ENCODE results near the gene ESD. TPM values are rescaled to one million over a fixed set of nuclear protein-coding genes. Genes with fewer than 3 reads are reported as not detected.

The ESD gene
- total and polyA plus RNA-seq, 11 donors = 89.7 to 113 (median 103) TPM

DNA sequence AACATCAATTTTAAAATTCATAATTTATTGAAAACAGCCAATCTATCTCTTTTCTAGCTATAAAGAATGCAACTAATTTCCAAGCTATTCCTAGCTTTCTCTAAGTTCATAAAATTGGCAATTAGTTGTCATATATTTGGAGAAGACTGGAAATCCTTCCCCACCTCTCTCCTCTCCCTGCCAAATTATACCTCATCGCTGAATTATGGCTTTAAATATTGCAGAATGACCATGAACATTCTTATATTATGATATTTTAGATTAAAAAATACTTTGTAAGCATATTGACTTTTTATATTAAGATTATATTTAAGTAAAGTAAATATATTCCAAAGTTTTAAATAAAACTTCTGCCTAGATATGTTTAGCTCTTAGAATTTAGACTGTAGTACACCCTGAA is 58.2 kb downstream of the ESD start:
- intact Hi-C loops (cut with DNase I) = no loop called here

DNA sequence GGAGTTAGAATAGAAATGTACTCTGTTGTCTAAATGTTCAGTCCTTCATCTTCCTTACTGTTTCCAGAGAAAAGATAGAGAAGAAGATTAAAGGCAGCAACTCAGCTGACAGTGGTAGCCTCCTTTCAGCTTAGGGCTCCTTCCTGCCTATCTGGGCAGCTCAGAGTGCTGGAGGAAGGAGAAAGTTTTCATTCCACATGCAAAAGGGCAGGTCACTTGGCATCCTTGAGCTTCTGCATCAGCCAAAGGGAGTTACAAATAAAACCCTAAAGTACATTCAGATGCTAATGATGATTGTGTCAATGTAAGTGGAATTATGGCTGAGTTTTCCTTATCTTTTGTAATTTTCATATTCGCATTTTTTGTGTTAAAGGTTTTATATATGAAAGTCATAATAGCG is 58.9 kb downstream of the ESD start:
- H3K27me3 ChIP-seq = no peaks in the 10 kb centered on the region
- peaks cover 0 to 97% (median 79%) of the 10 kb centered on the region in 9 donors for H3K36me3 ChIP-seq
- H3K9me3 ChIP-seq = no peaks in the 10 kb centered on the region
- DNase-seq = no peak
- ATAC-seq = no peak
- no peaks in the 10 kb centered on the region for H3K4me1 ChIP-seq
- 93 to 96% (median 94%) methylated on average over 2 of the region's 2 CpGs for WGBS, 4 donors
- intact Hi-C loops (cut with DNase I) = no loop called here
- no peak overlapping the region for H3K4me3 ChIP-seq
- TF ChIP-seq POLR2A (IDR thresholded peaks at IDR 0.05) = no peak
- TF ChIP-seq, protein P1, sequence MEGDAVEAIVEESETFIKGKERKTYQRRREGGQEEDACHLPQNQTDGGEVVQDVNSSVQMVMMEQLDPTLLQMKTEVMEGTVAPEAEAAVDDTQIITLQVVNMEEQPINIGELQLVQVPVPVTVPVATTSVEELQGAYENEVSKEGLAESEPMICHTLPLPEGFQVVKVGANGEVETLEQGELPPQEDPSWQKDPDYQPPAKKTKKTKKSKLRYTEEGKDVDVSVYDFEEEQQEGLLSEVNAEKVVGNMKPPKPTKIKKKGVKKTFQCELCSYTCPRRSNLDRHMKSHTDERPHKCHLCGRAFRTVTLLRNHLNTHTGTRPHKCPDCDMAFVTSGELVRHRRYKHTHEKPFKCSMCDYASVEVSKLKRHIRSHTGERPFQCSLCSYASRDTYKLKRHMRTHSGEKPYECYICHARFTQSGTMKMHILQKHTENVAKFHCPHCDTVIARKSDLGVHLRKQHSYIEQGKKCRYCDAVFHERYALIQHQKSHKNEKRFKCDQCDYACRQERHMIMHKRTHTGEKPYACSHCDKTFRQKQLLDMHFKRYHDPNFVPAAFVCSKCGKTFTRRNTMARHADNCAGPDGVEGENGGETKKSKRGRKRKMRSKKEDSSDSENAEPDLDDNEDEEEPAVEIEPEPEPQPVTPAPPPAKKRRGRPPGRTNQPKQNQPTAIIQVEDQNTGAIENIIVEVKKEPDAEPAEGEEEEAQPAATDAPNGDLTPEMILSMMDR (IDR thresholded peaks at IDR 0.05) = no peak
- no peak overlapping the region for H3K27ac ChIP-seq

More for the DNA sequence above, 58.2 kb downstream of the ESD start:
- no peak for ATAC-seq
- DNase-seq = no peak
- no peak for TF ChIP-seq POLR2A (IDR thresholded peaks at IDR 0.05)
- TF ChIP-seq, protein P1 (IDR thresholded peaks at IDR 0.05) = no peak
- Histone ChIP-seq H3K9me3 (no peaks in the 10 kb centered on the region), H3K4me1 (no peaks in the 10 kb centered on the region), H3K36me3 (peaks cover 0 to 97% (median 76%) of the 10 kb centered on the region in 9 donors), H3K27me3 (no peaks in the 10 kb centered on the region), H3K4me3 (no peak overlapping the region), H3K27ac (no peak overlapping the region)
- WGBS, 4 donors = 92 to 100% (median 96%) methylated on average over 1 of the region's 1 CpG

DNA sequence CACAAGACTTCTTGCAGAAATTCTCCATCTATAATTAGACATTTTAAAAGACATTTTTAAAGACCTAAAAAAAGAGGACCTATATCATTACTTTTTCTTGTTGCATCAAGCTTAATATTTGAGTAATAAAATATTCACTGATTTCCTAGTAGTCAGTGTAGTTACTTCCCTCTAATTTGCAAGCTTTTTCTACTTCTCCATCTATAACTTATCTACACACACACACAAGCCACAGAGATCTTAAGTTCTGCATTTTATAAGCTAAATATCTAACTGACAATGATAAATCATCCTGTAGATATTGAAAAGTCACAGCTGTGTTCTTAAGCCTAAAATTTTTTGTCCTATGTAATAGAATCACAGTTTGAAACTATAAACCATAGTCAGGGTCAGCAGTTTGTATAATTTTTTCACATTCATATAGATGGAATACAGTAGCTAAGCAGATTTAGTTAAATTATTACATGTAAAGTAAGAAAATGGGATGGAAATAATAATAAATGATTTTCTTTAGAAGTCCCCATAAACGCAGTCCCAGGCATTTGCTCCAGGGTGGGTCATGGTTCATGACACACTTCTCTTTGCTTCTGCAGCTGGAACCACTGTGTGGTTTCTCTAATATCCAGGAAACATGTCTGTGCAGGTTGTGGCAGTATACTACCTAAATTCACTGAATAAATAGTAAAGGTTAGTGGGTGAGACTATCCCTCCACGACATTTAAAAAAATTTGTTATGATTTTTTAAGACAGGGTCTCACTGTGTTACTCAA is 60.2 kb downstream of the ESD start:
- intact Hi-C loops (cut with DNase I) = no loop called here
- H3K27me3 ChIP-seq = no peaks in the 10 kb centered on the region
- H3K4me3 ChIP-seq = no peak overlapping the region
- no peak overlapping the region for H3K27ac ChIP-seq
- peaks cover 0 to 98% (median 79%) of the 10 kb centered on the region in 9 donors for H3K36me3 ChIP-seq
- 82 to 91% (median 88%) methylated on average over 2 of the region's 2 CpGs for WGBS, 4 donors
- H3K9me3 ChIP-seq = no peaks in the 10 kb centered on the region
- no peaks in the 10 kb centered on the region for H3K4me1 ChIP-seq
- TF ChIP-seq, protein P1 (IDR thresholded peaks at IDR 0.05) = no peak
- no peak for TF ChIP-seq POLR2A (IDR thresholded peaks at IDR 0.05)
- DNase-seq = no peak
- no peak for ATAC-seq

DNA sequence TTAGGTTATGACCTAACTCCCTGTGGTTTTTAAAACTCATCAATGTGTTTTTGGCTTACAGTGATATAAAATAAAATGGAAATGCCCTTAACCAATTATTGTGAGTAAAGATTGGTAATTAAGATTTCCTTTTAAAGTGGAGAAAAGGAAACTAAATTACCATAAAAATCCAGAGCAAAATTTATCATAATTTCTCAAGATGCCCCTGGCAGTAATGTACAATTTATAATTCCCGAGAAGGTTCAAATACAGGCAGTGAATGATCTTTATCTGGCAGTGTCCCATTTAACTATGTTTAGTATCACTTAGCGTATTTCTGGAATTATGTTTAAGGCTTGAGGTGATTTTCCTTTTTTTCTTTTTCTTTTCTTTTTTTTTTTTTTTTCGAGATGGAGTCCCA is 61.5 kb downstream of the ESD start:
- Histone ChIP-seq H3K9me3 (no peaks in the 10 kb centered on the region), H3K36me3 (peaks cover 0 to 98% (median 80%) of the 10 kb centered on the region in 9 donors), H3K4me3 (no peak overlapping the region), H3K4me1 (no peaks in the 10 kb centered on the region), H3K27ac (no peak overlapping the region), H3K27me3 (no peaks in the 10 kb centered on the region)
- 68 to 97% (median 84%) methylated on average over 3 of the region's 3 CpGs for WGBS, 4 donors
- ATAC-seq (no peak), DNase-seq (no peak)
- TF ChIP-seq POLR2A (IDR thresholded peaks at IDR 0.05) = no peak
- TF ChIP-seq, protein P1 (IDR thresholded peaks at IDR 0.05) = no peak
- intact Hi-C loops (cut with DNase I) = no loop called here

Data from heart left ventricle (tissue), 16 donors.